HEK293 (cell line): Measurements from ENCODE around the gene PPT2.

Experiments used
- GLIS1 ChIP-seq: fragments of 450-650 bp; formaldehyde crosslinking; IDR thresholded peaks from 2 replicates; pipeline ENCODE4 v1.5.1; 2016; ENCODE audit warnings: missing biosample characterization, missing genetic modification characterization
- HIC1 ChIP-seq: fragments of 450-650 bp; formaldehyde crosslinking; IDR thresholded peaks from 2 replicates; pipeline ENCODE4 v1.5.1; 2016; ENCODE audit warnings: missing biosample characterization, missing genetic modification characterization
- KLF16 ChIP-seq: fragments of 450-650 bp; formaldehyde crosslinking; IDR thresholded peaks from 2 replicates; pipeline ENCODE4 v1.5.1; 2017; ENCODE audit warnings: missing biosample characterization, missing genetic modification characterization
- KLF7 ChIP-seq: fragments of 450-650 bp; formaldehyde crosslinking; IDR thresholded peaks from 2 replicates; pipeline ENCODE4 v1.5.1; 2016; ENCODE audit warnings: missing biosample characterization, missing genetic modification characterization, borderline replicate concordance
- PRDM6 ChIP-seq: fragments of 450-650 bp; formaldehyde crosslinking; IDR thresholded peaks from 2 replicates; pipeline ENCODE4 v1.5.1; 2017; ENCODE audit warnings: missing biosample characterization, missing genetic modification characterization
- REPIN1 ChIP-seq: fragments of 450-650 bp; formaldehyde crosslinking; IDR thresholded peaks from 2 replicates; pipeline ENCODE4 v1.5.1; 2017; ENCODE audit warnings: missing biosample characterization, missing genetic modification characterization, low read depth
- REST ChIP-seq: fragments of 450-650 bp; formaldehyde crosslinking; IDR thresholded peaks from 2 replicates; pipeline ENCODE4 v1.5.1; 2016; ENCODE audit warnings: missing biosample characterization, missing genetic modification characterization
- SCRT1 ChIP-seq: fragments of 450-650 bp; formaldehyde crosslinking; IDR thresholded peaks from 2 replicates; pipeline ENCODE4 v1.5.1; 2016; ENCODE audit warnings: missing biosample characterization, missing genetic modification characterization, borderline replicate concordance
- SP7 ChIP-seq: fragments of 450-650 bp; formaldehyde crosslinking; IDR thresholded peaks from 2 replicates; pipeline ENCODE4 v1.5.1; 2016; ENCODE audit warnings: missing biosample characterization, missing genetic modification characterization
- TRIM28 ChIP-seq: IDR thresholded peaks from 2 replicates; pipeline ENCODE4 v1.6.1; 2011; ENCODE audit warnings: low read length, control low read depth, borderline replicate concordance
- WT1 ChIP-seq: fragments of 450-650 bp; formaldehyde crosslinking; IDR thresholded peaks from 2 replicates; pipeline ENCODE4 v1.5.1; 2016; ENCODE audit warnings: missing biosample characterization, missing genetic modification characterization
- ZEB2 ChIP-seq: fragments of 450-650 bp; formaldehyde crosslinking; IDR thresholded peaks from 2 replicates; pipeline ENCODE4 v1.5.1; 2016; ENCODE audit warnings: missing biosample characterization, missing genetic modification characterization
- ZFP69B ChIP-seq: fragments of 450-650 bp; formaldehyde crosslinking; IDR thresholded peaks from 2 replicates; pipeline ENCODE4 v1.5.1; 2016; ENCODE audit warnings: missing biosample characterization, missing genetic modification characterization
- ZIC2 ChIP-seq: fragments of 450-650 bp; formaldehyde crosslinking; IDR thresholded peaks from 2 replicates; pipeline ENCODE4 v1.5.1; 2016; ENCODE audit warnings: missing biosample characterization, missing genetic modification characterization
- ZNF112 ChIP-seq: fragments of 450-650 bp; formaldehyde crosslinking; IDR thresholded peaks from 2 replicates; pipeline ENCODE4 v1.5.0; 2017; ENCODE audit warnings: missing biosample characterization, missing genetic modification characterization
- ZNF366 ChIP-seq: fragments of 450-650 bp; formaldehyde crosslinking; conservative IDR thresholded peaks from 2 replicates; pipeline ENCODE4 v1.5.1; 2016; ENCODE audit warnings: missing biosample characterization, missing genetic modification characterization
- ZNF391 ChIP-seq: fragments of 450-650 bp; formaldehyde crosslinking; IDR thresholded peaks from 2 replicates; pipeline ENCODE4 v1.5.1; 2016; ENCODE audit warnings: low read depth, missing biosample characterization, missing genetic modification characterization, borderline replicate concordance
- ZNF423 ChIP-seq: fragments of 450-650 bp; formaldehyde crosslinking; IDR thresholded peaks from 2 replicates; pipeline ENCODE4 v1.5.1; 2016; ENCODE audit warnings: missing biosample characterization, missing genetic modification characterization
- ZNF529 ChIP-seq: fragments of 450-650 bp; formaldehyde crosslinking; IDR thresholded peaks from 2 replicates; pipeline ENCODE4 v1.5.1; 2017; ENCODE audit warnings: missing genetic modification characterization, missing biosample characterization; ENCODE audit not compliant: insufficient replicate concordance
- ZNF561 ChIP-seq: fragments of 450-650 bp; IDR thresholded peaks from 2 replicates; pipeline ENCODE4 v1.5.1; 2018; ENCODE audit warnings: missing biosample characterization, missing genetic modification characterization, borderline replicate concordance
- ZNF76 ChIP-seq: fragments of 450-650 bp; formaldehyde crosslinking; IDR thresholded peaks from 2 replicates; pipeline ENCODE4; 2016; ENCODE audit warnings: low read depth, missing biosample characterization, missing genetic modification characterization, borderline replicate concordance
- ZNF776 ChIP-seq: fragments of 450-650 bp; formaldehyde crosslinking; IDR thresholded peaks from 2 replicates; pipeline ENCODE4 v1.5.0; 2017; ENCODE audit warnings: missing biosample characterization, missing genetic modification characterization, borderline replicate concordance
- ZSCAN23 ChIP-seq: fragments of 450-650 bp; formaldehyde crosslinking; IDR thresholded peaks from 2 replicates; pipeline ENCODE4 v1.5.1; 2016; ENCODE audit warnings: missing biosample characterization, missing genetic modification characterization
- ZSCAN5A ChIP-seq: fragments of 450-650 bp; formaldehyde crosslinking; IDR thresholded peaks from 2 replicates; pipeline ENCODE4 v1.5.1; 2016; ENCODE audit warnings: missing biosample characterization, missing genetic modification characterization
- TF ChIP-seq, protein P1 (sequence below): fragments of 450-650 bp; formaldehyde crosslinking; IDR thresholded peaks from 2 replicates; pipeline ENCODE4 v1.5.1; 2016; ENCODE audit warnings: missing biosample characterization, missing genetic modification characterization
- TF ChIP-seq, protein P2 (sequence below): fragments of 450-650 bp; formaldehyde crosslinking; IDR thresholded peaks from 2 replicates; pipeline ENCODE4 v1.5.1; 2016; ENCODE audit warnings: missing biosample characterization, missing genetic modification characterization

PPT2 gene

DNA sequence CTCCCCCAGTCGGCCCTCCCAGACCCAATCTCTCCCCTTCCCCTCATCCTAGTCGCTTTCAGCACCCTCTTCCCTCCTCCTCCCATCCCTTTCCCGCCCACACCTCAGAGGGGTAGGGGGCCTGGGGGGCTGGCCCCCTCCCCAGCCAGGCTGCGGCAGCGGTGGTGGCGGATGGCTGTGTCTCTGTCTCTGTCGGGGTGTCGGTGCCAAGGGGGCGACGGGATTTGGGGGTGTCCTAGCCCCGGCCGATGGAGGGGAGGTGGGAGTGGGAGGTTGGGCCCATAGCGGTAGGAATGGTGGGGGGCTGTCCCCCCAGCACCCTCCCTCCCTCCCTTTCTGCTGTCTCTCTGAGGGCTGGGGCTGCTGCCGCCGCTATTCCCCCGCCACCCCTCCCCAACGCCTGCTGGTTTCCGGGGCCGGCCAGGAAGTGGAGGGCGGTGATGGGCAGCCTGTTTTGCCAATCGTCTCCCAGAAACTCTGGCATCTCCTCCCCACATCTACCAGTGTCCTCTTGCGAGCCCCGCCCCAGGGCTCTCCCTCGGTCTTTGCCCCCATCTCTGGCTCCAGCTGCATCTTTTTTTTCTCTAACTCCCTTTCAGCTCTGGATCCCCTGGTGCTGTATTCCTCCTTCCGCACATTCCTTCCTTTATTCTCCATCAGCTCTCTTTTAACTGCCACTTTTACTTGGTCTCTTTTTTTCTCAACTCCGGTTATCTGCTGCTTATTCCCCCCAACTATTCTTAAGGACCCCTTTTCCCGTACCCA, 22.0 kb downstream of the PPT2 start, which contains the start of gene AGPAT1 (continued):
- peak; percentile 94 for TF ChIP-seq ZNF366 (tag by site-specific recombination)
- TF ChIP-seq TRIM28, result no peak
- TF ChIP-seq HIC1, result 0 out of 2 replicates have a peak, but pooled peaks have one; percentile 39
- TF ChIP-seq SCRT1 (tag by site-specific recombination), result no peak
- no peak for TF ChIP-seq ZNF529 (tag by site-specific recombination)
- TF ChIP-seq ZNF391 (tag by site-specific recombination), result peak; percentile 20; the same call in 1 of the 2 replicates
- peak; percentile 76; the same call in 1 of the 2 replicates for TF ChIP-seq ZNF76
- no peak for TF ChIP-seq ZNF423
- TF ChIP-seq KLF7 (tag by site-specific recombination), result peak; percentile 37; the same call in 1 of the 2 replicates
- TF ChIP-seq ZSCAN23 (tag by site-specific recombination), result peak; percentile 41; the same call in 1 of the 2 replicates
- TF ChIP-seq REPIN1, result peak; percentile 41; the same call in 1 of the 2 replicates
- TF ChIP-seq ZNF112 (tag by site-specific recombination), result no peak
- TF ChIP-seq PRDM6, result no peak
- TF ChIP-seq ZEB2 (tag by site-specific recombination), result peak; percentile 34; the same call in 1 of the 2 replicates
- TF ChIP-seq, protein P1, sequence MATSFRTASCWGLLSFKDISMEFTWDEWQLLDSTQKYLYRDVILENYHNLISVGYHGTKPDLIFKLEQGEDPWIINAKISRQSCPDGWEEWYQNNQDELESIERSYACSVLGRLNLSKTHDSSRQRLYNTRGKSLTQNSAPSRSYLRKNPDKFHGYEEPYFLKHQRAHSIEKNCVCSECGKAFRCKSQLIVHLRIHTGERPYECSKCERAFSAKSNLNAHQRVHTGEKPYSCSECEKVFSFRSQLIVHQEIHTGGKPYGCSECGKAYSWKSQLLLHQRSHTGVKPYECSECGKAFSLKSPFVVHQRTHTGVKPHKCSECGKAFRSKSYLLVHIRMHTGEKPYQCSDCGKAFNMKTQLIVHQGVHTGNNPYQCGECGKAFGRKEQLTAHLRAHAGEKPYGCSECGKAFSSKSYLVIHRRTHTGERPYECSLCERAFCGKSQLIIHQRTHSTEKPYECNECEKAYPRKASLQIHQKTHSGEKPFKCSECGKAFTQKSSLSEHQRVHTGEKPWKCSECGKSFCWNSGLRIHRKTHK, result no peak
- TF ChIP-seq GLIS1 (tag by site-specific recombination), result peak; percentile 55; the same call in 1 of the 2 replicates
- peak; percentile 36 for TF ChIP-seq SP7 (tag by site-specific recombination)
- peak; percentile 29; the same call in 1 of the 2 replicates for TF ChIP-seq ZNF561 (tag by site-specific recombination)
- no peak for TF ChIP-seq ZSCAN5A (tag by site-specific recombination)
- no peak for TF ChIP-seq ZNF776 (tag by site-specific recombination)
- TF ChIP-seq REST, result peak; percentile 25
- peak; percentile 53; the same call in 1 of the 2 replicates for TF ChIP-seq WT1 (tag by site-specific recombination)
- TF ChIP-seq, protein P2, sequence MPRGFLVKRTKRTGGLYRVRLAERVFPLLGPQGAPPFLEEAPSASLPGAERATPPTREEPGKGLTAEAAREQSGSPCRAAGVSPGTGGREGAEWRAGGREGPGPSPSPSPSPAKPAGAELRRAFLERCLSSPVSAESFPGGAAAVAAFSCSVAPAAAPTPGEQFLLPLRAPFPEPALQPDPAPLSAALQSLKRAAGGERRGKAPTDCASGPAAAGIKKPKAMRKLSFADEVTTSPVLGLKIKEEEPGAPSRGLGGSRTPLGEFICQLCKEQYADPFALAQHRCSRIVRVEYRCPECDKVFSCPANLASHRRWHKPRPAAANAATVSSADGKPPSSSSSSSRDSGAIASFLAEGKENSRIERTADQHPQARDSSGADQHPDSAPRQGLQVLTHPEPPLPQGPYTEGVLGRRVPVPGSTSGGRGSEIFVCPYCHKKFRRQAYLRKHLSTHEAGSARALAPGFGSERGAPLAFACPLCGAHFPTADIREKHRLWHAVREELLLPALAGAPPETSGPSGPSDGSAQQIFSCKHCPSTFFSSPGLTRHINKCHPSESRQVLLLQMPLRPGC (tag by site-specific recombination), result 0 out of 2 replicates have a peak, but pooled peaks have one; percentile 10
- TF ChIP-seq ZFP69B (tag by site-specific recombination), result no peak; the same call in 1 of the 2 replicates
- peak; percentile 35 for TF ChIP-seq ZIC2 (tag by site-specific recombination)
- TF ChIP-seq KLF16, result peak; percentile 39; the same call in 1 of the 2 replicates
